Activated CD4-positive, alpha-beta T cell treated with anti-CD3 and anti-CD28 coated beads for 48 hours (primary cell): ENCODE results near the gene CNDP2.

Experiments used
- DNase-seq: peaks from one replicate; pipeline ENCODE4 v3.0.0-alpha.2; 2020

The CNDP2 gene

DNA sequence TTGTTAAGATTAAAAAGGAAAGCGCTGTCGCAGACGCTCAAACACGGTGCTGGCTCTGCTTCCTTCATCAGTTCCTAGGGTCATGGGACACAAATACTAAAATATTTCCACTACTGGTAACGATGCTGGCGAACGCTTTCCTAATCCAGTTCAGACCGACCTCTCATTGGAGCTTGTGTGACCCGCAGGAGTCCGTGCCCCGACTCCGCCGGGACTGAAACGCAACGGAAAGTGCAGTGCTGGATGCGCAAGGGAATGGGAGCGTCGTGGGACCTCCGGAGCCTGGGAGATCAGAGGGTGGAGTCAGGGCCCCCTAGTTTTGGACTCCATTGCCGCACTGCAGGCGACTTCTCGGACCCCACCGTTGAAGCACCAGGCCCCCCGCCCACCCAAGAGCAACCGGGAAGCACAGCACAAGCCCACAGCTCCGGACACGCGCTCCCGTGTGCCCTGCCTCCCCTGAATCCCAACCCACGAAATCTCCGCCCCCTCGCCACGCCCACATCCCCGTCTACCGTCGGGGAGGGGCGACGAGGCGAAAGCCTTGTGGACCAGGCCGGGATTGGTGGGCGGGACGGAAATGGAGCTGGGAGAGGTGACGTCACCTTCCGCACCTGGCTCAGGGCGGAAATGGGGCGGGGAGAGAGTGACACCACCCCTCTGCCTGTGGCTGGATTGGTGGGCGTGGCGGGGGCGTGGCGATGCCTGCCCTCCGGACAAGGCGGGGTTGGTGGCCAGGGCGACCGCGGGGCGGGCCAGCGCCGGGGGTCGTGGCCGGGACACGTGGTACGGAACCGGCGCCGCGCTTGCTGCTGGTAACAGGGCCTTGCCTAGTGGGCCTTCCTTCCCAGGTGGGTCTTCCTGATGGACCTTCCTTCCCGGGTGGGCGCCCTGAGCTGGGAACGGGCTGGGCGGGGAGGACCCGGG is at the start of gene CNDP2:
TSS of gene CNDP2 (plus strand) at position 783 of the 927 bp plus-strand sequence. CDS start 3,611 bp downstream, outside the sequence.
- DNase-seq = peak; percentile 100

DNA sequence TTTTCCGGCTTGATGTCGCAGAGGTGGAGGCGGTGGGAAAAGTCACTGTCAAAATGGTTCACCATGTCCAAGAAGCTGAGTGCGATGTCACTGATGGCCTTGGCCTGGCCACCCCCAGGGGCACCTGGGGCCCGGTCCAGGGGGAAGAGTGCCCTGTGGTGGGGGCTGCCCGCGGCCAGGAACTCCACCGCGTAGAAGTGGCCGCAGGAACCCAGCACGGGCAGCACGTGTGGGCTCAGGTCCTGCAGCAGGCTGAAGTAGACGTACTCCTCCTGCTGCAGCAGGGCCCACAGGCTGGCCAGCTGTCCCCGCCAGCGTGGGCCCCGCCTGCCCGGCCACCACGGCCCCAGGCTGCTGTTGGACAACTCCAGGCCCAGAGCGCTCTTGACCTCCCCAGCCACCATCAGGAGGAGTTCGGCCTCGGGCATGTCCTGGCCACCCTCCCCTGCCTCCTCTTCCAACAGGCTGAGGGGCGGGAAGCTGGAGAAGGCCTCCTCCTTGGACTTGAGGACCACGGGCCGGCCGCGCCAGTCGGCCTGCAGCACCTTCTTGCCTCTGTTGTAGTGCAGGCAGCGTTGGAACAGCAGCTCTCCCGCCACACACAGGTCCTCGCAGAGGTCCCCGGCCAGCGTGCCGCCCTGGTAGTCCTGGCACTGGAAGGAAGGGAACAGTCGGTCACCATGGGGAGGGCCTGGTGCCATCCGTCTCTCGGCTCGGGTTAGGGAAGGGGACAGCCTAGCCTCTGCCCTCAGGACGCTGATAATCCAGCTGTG is 49.3 kb upstream of the CNDP2 start:
- no peak for DNase-seq

DNA sequence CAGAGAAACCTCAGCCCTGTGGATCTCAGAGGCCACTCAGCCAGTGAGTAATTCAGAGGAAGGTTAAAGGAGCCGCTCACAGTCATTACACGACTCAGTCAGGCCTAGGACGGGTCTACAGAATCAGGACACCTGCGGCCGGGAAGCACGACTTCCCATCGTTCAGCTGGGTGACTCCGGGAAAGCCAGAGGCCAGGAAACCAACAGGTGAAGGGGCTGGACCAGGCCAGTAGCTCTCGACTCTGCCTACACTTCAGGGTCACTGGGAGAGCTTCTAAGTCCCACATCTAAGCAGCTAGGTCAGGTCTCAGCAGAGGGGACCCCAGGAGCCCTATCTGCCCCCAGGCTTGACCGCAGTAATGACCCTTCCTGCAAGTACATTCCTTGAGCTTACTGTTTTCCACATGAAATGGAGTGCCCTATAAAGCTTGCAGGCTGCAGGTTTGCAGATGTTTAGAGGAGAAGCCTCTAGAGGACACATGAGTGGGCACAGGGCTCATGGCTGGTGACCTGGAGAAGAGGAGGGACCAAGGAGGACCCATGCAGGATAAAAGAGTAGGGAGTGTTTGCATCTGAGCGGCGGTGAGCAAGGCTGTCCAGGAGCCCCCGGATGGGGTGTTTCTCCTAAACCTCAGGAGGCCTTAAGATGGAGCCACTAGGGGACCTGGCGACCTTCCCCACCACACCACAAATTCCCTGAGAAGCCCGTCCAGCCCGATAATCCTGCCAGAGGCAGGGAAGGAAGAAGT is 48.6 kb upstream of the CNDP2 start:
- DNase-seq = no peak

DNA sequence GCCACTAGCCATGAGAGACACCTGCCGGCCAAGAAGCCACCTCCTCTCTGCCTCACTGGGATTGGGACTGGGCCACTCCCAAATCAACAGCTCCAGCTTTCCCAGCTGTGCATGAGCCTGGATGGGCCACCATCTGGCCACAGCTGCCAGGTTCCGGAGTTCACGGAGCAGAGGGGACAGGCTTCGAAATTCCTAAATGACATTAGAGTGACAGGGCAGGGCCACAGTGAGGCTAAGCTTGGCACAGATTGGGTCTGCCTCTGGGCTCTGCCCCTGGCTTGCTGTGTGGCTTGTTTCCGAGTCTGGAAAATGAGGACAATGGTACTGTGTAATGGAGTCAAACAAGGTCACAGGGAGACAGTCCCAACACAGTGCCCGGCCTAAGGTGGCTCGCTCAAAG is 45.5 kb upstream of the CNDP2 start:
- DNase-seq = no peak

DNA sequence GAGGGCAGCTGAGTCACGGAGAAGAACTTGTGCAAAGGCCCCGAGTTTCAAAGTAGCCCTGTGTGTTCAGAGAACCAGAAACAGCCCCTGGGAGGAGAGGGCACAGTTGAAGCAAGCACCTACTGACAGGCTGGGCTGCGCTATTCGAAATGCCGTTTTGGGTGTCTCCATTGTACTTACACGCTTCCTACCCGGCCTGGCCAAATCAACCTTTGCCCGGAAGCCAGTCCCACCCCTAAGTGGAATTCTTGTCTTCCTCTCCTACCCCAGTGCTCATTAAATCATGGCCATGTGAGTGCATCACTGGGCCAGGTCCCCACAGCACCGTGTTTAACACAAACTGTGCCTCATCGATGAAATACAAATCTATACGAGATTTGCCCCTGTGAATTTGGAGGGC is 45.0 kb upstream of the CNDP2 start:
- no peak for DNase-seq

DNA sequence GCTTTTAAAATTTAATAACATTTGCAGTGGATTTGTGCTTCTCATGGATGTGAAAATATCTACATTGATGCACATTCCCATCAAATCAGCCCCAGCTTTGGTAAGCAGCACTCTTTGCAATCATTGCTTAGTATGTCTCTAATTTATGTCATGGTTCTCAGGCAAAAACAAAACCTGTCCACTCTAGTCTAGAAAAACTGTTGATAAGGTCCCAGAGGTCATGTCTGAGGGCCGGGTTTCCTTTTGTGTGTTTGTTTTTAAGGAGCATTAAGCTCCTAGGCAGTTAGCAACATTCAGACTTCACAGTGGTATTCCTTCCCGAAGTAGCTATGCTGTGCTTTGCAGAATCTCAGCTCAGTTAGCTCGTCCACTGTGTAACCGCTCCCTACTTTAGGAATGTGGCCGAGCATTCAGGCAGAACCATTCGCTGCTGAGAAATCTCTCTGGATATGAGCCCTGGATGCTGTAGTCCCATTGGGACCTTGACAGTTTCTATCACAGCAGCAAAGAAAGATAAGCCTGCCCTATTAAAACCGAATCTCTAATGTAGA is 43.1 kb upstream of the CNDP2 start:
- no peak for DNase-seq

DNA sequence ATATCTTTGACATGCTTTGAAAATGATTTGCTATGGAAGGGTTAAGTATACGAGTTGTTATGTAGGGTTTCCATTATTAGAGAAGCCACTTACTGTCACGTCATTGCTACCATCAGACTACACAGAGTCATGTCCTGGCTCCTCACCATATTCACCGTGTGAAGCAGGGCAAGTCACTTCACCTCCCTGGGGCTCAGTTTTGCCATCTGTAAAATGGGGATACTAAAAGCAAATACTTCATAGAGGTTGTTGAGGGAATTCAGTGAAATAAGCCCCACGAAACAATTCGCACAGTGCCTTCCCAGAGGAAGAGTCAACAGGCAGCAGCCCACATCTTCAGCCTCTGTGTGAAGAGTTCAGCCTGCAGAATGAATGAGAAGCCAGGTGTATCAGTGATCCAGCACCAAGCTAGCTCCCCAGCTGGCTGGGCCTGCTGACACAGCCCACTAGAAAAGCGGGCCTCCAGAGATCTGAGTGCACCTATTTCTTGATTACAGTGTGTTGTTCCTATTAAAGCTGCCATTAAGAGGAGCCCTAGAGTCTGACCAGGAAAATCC is 42.4 kb upstream of the CNDP2 start:
- no peak for DNase-seq

DNA sequence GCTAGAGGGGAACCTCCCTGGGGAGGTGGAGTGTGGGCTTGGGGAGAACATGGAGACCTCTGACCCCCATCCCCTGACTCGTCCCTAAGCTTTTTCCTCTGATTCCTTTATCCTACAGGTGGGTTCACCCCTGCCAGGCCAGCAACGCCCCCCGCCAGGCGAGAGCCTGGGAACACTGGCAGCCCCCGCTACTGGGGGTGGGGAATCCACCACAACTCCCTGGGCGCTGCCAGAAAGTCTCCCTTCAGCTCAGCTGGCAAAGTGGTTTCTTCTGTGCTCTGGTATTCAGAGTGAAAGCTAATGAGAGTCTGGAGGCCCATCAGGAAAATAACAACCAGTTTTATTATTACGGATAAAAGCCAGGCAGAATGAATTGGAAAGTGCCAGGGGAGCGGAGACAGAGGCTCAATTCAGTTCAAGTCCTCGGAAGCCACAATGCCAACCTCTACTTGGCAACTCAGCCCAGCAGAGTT is 41.8 kb upstream of the CNDP2 start:
- no peak for DNase-seq

DNA sequence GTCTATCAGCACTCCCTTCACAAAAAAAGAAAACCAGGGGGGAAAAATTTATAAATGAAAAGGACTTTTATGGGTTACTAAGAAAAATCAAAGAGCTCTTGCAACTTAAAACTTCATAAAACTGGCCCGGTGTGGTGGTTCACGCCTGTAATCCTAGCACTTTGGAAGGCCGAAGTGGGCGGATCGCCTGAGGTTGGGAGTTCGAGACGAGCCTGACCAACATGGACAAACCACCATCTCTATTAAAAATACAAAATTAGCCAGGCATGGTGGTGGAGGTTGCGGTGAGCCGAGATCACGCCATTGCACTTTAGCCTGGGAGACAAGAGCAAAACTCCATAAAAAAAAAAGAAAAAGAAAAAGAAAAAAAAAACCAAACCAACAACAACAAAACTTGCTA is 40.8 kb upstream of the CNDP2 start:
- no peak for DNase-seq

DNA sequence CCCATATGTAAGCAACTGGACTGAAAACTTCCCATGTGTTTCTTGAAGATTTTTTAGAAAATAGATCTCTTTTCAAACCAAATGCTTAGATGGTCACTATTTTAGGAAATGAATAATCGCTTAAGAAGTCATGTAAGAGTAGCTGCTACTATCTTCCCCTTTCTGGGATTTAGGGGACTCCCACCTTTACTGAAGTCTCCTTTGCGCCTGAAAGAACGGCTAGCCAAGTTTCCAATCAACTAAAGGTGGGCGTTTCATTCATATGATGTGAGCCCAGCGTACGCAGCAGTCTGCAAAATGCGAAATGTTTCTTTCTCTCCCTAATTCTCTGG is 40.2 kb upstream of the CNDP2 start:
- DNase-seq = no peak

DNA sequence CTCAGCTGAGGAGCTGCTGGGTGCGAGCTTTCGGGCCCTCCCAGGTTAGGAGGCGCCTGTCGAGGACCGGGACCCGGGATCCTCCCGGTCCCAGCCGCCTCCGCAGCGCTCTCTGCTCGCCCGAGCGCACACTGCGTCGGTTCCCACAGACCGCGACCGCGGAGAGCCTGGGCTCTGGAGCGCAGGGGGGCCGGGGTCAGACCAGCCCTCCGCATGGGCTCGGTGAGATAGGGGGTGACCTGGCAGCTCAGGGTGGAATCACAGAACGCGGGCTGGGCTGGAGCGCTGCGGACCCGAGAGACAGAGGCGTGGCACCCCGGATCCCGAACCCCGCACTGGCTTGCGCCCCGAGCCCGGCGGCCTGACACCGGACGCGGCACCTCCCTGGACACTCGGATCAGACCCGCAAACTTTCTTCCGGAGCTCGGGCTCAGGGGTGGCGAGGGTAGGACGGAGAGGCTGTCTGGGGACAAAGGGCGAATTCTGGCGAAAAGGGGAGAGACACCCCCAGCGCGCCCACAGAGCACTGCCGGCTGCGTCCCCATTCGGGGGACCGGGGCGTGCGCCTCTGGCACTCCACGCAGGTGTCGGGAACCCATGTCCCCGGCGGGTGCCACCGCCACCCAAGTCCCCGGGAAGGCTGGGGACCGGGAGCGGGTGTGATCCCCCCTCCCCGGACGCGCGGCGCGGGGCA is 39.7 kb upstream of the CNDP2 start:
- no peak for DNase-seq

DNA sequence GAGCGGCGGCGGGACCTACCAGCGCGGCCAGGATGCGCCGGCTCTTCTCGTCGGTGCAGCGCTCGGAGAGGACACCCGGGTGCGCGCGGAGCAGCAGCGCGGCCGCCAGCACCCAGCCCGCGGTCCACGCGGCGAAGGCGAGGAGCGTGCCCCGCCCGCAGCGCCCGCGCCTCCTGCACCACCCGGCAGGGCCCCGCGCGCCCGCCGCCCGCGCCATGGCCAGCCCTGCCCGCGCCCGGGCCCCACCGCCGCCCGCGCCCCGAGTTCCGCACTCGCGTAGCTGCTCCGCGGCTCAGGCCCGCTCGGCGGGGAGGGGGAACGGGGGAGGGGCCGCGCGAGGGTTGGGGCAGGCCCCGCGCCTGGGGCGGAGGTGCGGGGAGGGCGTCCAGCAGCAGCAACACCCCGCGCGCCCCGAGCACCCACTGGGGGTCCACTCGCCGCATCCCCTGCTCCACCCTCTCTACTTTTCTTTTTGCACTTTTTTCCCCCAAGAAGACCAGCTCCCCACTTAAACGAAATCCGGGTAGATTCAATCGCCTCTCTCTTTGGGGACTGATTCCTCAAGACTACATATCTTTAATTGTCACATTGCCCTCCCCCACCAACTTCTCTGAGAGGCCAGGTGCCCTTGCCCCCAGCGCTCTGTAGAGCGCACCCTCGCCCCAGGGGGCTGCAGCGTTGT is 39.0 kb upstream of the CNDP2 start, which contains the start of gene DIPK1C:
TSS of gene DIPK1C (minus strand) at position 266 of the 682 bp plus-strand sequence. CDS start at position 217, 49 bp downstream.
- DNase-seq = peak; percentile 14

DNA sequence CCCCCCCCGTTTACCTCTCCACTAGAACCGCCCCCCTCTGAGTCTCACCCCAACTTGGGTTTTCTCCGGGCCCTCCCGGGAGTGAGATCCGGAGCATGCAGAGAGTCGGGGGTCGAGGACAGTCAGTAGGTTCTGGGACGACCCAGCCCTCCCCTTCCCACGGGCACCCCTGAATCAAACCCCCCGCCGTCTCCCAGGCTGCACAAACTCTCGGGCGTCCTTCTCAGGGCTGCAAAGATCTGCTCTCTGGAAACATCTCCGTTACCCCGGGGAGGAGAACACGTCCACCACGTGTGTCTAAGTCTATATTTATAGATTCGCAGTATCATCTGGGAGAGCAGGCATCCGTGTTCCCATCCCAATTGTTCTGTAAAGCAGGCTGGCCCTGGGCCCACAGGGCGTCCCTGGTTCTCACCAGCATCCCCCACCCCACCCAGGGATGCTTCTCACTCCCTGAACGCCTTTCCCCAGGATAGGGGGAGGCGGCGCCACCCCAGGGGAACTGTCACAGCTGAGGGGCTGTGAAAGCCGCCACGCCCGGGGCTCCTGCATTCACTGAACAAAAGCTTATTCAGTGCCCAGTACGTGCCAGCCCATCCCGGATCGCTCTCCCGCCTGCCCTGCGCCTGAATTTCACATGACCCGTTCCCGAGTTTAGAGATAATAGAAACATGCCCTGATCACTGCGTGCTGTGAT is 38.3 kb upstream of the CNDP2 start:
- DNase-seq = no peak

DNA sequence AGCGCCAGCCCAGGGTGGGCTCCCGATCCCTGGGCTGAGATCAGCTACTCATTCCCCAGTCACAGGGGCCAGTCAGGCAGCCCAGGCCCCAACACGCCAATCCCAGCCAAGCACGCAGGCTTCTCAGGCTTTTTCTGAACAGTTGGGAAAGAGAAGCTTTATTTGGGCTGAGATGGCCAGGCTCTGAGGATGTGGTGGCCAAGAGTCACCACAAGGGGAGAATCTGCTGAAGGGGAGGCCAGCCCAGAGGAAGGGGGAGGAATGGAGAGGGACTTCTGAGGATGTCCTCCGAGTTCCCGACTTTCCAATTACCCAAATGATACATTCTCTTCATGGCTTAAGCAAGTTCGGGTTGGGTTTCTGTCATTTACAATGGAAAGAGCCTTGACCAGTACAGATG is 36.3 kb upstream of the CNDP2 start:
- no peak for DNase-seq

DNA sequence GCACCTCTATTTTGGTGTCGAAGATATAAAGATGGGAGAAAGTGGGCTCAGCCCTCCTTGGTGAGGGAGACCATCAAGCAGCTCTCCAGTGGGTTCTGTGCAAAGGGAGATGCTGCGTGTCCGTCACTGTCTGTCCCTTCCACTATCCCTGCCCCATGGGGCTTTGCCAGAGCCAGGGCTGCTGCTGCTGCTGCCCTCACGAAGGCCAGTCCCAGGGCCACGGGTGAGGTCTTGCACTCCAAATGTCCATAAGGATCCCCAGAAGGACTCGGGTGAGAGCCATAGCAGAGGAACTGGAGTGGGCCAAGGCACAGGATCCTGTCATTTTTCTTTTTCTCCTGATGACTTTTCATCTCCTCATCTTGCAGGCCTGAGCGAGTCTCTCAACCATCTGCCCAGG is 35.3 kb upstream of the CNDP2 start:
- DNase-seq = no peak

DNA sequence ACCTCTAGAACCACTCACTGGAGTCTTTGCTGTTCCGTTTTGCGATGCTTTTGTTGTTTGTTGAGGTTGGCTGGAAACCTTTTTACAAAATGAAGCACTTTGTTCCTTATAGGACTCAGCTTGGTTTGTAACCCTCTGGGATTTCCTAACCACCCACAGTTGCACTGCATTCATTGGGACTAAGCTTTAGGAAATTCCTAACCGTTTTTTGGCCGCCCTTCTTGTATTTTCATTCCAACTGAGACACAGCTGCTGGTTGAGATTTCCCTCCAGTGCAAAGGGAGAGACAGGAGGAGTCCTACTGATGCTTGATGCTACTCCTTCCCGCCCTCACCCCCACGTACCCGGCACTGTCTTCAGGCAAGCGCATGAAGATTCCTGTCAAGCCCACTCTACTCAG is 32.9 kb upstream of the CNDP2 start:
- DNase-seq = no peak

DNA sequence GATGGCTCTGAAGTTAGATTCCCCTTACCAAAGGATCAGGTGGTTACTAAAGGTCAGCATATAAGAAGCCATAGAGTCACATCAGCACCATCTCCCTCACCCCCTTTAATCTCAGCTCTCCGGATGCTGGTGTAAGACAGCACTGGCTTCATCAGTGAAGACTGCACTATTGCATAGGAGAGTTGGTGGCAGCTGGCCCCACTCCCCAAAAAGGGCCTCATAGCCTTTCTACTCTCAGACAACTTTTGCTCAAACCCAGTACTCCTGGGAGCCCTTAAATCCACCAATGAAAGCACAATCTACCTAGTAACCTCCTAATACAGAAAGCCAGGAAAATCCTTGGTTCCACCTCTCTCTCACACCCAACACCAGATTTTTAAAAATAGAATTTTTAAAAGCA is 32.2 kb upstream of the CNDP2 start:
- DNase-seq = no peak

DNA sequence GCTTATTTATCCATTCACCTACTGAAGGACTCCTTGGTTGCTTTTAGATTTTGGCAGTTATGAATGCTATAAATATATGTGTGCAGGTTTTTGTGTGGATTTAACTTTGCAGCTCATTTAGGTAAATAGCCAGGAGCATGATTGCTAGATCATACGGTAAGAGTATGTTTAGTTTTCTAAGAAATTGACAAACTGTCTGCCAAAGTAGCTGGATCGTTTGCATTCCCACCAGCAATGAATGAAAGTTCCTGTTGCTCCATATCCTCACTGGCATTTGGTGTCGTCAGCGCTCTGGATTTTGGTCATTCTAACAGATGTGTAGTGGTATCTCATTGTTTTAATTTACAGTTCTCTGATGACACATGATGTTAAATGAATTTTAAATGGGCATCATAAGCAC is 30.4 kb upstream of the CNDP2 start:
- DNase-seq = no peak

DNA sequence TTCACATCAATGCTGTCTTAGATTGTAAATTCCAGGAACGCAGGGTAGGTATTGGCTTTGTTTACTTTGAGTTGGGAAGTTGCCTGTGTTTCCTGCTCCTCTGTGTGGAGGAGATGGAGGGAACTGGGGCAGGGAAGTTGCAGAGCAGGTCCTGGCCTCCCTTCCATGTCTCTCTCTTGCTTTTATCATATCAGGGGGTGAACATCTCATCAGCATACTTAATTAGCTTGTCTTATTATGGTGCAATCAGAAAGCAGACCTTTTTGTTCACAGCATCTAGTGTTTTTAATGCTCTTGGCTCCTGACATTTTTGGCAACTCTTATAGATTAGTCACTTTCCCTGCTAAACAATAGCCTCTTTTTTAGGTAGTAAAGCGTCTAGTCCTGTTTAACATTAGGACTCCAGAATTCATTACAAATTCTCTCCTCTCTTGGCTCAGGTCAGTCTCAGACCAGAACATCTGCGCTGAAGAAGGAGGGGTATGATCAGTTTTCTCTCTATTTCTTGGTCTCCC is 27.6 kb upstream of the CNDP2 start:
- no peak for DNase-seq

DNA sequence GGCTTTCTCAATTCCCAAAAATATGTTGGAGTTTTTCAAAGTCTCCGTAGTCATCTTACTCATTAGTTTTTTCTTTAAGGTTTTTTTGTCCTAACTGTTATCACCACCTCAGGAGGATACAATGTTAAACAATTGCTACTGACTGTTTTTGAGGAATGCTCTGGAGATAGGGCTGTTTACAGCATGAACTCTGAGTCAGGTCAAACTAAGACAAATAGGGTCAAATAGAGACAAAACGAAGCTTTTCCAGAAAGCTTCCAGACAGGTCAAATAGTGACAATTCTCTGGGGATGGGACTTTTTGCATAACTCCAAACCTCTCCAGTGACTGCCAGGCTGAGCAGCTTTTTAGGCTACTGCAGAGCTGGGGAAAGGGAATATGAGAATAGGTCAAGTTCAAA is 23.9 kb upstream of the CNDP2 start:
- no peak for DNase-seq
